PC-9 (cell line): ENCODE results near the gene TBX5. TPM values are rescaled to one million over a fixed set of nuclear protein-coding genes. Genes with fewer than 3 reads are reported as not detected.

ENCODE experiments used
- BruUV-seq: library from RNA; stranded (reverse); fragments of 400-500 nt; replicated peaks from 2 replicates; lab custom pipeline; 2021; lab: Mats Ljungman, UMichigan
- CTCF ChIA-PET: fragments of 300-600 bp; sonication (Branson Sonifier 250); formaldehyde crosslinking; loops from one replicate; lab custom pipeline; 2022; ENCODE audit warnings: antibody characterized with exemption; lab: Charles Lee
- POLR2A ChIA-PET: fragments of 300-600 bp; sonication (Branson Sonifier 250); formaldehyde crosslinking; loops from one replicate; lab custom pipeline; 2022; ENCODE audit warnings: antibody characterized with exemption; ENCODE audit not compliant: unreplicated experiment; lab: Charles Lee
- DNase-seq, 2 experiments: peaks; one replicate each; pipeline versions ENCODE4 v3.0.0 to v3.0.0-alpha.2; 2015 to 2022; ENCODE audit warnings: mixed read lengths in 1 of 2
- H2AFZ ChIP-seq: fragments of 200-600 bp; sonication (generic); 2 replicates; pipeline ENCODE4 v1.8.1; 2017; ENCODE audit warnings: antibody characterized with exemption
- H3F3A ChIP-seq: fragments of 200-600 bp; sonication (generic); 2 replicates; pipeline ENCODE4 v1.8.1; 2017; ENCODE audit warnings: antibody characterized with exemption, mild to moderate bottlenecking, low read depth; ENCODE audit not compliant: insufficient read depth
- H3K27ac ChIP-seq: fragments of 200-600 bp; sonication (generic); 2 replicates; pipeline ENCODE4 v1.6.1; 2016; ENCODE audit warnings: mixed run types
- H3K27me3 ChIP-seq: fragments of 200-600 bp; sonication (generic); 2 replicates; pipeline ENCODE4 v1.6.1; 2016; ENCODE audit warnings: low read depth, mixed run types; ENCODE audit not compliant: insufficient read depth
- H3K36me3 ChIP-seq: fragments of 200-600 bp; sonication (generic); 2 replicates; pipeline ENCODE4 v1.6.1; 2016; ENCODE audit warnings: low read depth, mixed run types
- H3K4me1 ChIP-seq: fragments of 200-600 bp; sonication (generic); replicated peaks from 2 replicates; pipeline ENCODE4 v1.6.1; 2016; ENCODE audit warnings: mixed run types; ENCODE audit not compliant: insufficient read depth
- H3K4me2 ChIP-seq: fragments of 200-600 bp; sonication (generic); 2 replicates; pipeline ENCODE4 v1.6.1; 2017; ENCODE audit warnings: mixed run types
- H3K4me3 ChIP-seq: fragments of 200-600 bp; sonication (generic); 2 replicates; pipeline ENCODE4 v1.6.1; 2016; ENCODE audit warnings: mixed run types
- H3K79me2 ChIP-seq: fragments of 200-600 bp; sonication (generic); 2 replicates; pipeline ENCODE4 v1.6.1; 2017; ENCODE audit warnings: low read depth, mixed run types
- H3K9me2 ChIP-seq: fragments of 200-600 bp; sonication (generic); 2 replicates; pipeline ENCODE4 v1.8.1; 2017; ENCODE audit warnings: mild to moderate bottlenecking; ENCODE audit not compliant: insufficient read depth
- H3K9me3 ChIP-seq: fragments of 200-600 bp; sonication (generic); 2 replicates; pipeline ENCODE4 v1.8.1; 2016; ENCODE audit warnings: low read depth; ENCODE audit not compliant: insufficient read depth
- H4K20me1 ChIP-seq: fragments of 200-600 bp; sonication (generic); 2 replicates; pipeline ENCODE4 v1.8.1; 2017; ENCODE audit not compliant: insufficient read depth
- EZH2 ChIP-seq: fragments of 200-600 bp; sonication (generic); IDR thresholded peaks from 2 replicates; pipeline ENCODE4 v1.8.0; 2017; ENCODE audit warnings: antibody characterized with exemption, low read depth
- intact Hi-C: fragments of 100-400 bp; cut with micrococcal nuclease; formaldehyde crosslinking; loops from one replicate; pipeline ENCODE4 v1.10.0; 2022; ENCODE audit not compliant: unreplicated experiment
- total RNA-seq: library from RNA; stranded (reverse); gene quantifications from 2 replicates; pipeline ENCODE4 v1.2.3, GENCODE V29; 2021
- TF ChIP-seq, protein P1 (sequence below): fragments of 200-600 bp; sonication (generic); conservative IDR thresholded peaks from 2 replicates; pipeline ENCODE4 v1.6.1; 2017; ENCODE audit warnings: mixed run types, antibody characterized with exemption, mild to moderate bottlenecking, moderate library complexity

The TBX5 gene
- total RNA-seq, 1 experiment from 2014 or later = not detected

DNA sequence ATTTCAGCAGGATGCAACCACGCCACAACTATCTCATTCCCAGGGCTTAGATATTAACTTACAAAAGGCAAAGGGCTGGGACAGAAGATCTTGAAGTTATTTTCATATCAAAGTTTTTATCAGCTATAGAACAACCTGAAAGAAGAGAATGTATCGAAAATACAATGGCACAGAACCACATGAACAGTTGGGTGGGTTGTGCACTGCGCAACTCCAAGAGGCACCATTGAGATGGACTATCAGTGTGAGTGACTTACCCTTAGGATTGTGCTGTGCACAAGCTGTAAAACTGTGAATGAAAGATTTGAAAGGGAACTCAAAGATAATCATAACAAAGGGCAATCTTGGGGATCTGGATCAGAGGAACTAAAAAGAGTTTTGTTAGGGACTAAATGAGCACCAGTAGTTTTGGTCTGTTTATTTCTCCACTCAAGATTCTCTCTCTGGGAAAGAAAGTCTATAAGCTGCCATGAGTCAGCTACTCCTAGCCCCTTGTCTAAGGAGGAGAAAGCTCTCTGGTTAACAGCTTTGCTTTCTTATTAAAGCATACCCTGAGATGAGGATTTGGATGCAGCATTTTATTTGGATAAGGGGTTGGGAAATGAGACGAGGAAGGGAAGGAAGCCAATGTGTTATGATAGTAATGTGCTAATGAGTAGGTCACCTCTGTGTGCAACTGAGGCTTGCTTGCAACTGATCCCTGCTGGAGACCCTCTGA is 62.2 kb downstream of the TBX5 start:
- no peak for DNase-seq
- Histone ChIP-seq H3K36me3 (no peaks in the 10 kb centered on the region), H3K79me2 (no peaks in the 10 kb centered on the region), H3K27me3 (peaks cover 11% of the 10 kb centered on the region), H3K4me2 (no peak overlapping the region), H3K4me3 (no peak overlapping the region), H3K4me1 (no peaks in the 10 kb centered on the region), H3K9me2 (no peaks in the 10 kb centered on the region), H2AFZ (no peak overlapping the region), H4K20me1 (no peaks in the 10 kb centered on the region), H3F3A (no peaks in the 10 kb centered on the region), H3K27ac (no peak overlapping the region), H3K9me3 (no peaks in the 10 kb centered on the region)
- no peak for TF ChIP-seq EZH2
- TF ChIP-seq, protein P1, sequence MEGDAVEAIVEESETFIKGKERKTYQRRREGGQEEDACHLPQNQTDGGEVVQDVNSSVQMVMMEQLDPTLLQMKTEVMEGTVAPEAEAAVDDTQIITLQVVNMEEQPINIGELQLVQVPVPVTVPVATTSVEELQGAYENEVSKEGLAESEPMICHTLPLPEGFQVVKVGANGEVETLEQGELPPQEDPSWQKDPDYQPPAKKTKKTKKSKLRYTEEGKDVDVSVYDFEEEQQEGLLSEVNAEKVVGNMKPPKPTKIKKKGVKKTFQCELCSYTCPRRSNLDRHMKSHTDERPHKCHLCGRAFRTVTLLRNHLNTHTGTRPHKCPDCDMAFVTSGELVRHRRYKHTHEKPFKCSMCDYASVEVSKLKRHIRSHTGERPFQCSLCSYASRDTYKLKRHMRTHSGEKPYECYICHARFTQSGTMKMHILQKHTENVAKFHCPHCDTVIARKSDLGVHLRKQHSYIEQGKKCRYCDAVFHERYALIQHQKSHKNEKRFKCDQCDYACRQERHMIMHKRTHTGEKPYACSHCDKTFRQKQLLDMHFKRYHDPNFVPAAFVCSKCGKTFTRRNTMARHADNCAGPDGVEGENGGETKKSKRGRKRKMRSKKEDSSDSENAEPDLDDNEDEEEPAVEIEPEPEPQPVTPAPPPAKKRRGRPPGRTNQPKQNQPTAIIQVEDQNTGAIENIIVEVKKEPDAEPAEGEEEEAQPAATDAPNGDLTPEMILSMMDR = no peak
- BruUV-seq = no TSS peak
- intact Hi-C loops = no loop called here
- ChIA-PET POLR2A (no interaction called here), CTCF (no interaction called here)

DNA sequence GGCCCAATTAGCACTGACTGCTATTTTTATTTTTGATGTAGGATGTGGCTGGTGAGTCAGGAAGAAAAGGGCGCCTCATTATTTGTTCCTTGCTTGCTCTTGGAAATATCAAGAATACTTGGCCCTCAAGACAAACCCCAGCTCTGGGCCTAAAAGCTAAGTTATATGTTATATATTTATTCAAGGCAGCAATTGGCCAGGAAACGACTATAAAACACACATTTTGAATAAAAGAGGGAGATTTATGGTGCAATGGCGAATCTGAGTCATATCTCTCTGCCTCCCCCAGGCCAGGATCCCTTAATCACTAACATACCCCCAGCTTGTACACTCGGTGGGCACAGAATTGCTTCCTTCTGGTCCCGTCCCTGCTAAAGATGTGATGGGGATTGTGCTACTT is 63.3 kb downstream of the TBX5 start:
- Histone ChIP-seq H3K27me3 (peaks cover 11% of the 10 kb centered on the region), H3K4me3 (no peak overlapping the region), H3K79me2 (no peaks in the 10 kb centered on the region), H3K27ac (no peak overlapping the region), H3K9me3 (no peaks in the 10 kb centered on the region), H4K20me1 (no peaks in the 10 kb centered on the region), H3K4me2 (no peak overlapping the region), H2AFZ (no peak overlapping the region), H3K9me2 (no peaks in the 10 kb centered on the region), H3K4me1 (no peaks in the 10 kb centered on the region), H3F3A (no peaks in the 10 kb centered on the region), H3K36me3 (no peaks in the 10 kb centered on the region)
- intact Hi-C loops = no loop called here
- POLR2A ChIA-PET = no interaction called here
- no TSS peak for BruUV-seq
- DNase-seq = no peak
- CTCF ChIA-PET = no interaction called here
- TF ChIP-seq, protein P1 = no peak
- TF ChIP-seq EZH2 = no peak

DNA sequence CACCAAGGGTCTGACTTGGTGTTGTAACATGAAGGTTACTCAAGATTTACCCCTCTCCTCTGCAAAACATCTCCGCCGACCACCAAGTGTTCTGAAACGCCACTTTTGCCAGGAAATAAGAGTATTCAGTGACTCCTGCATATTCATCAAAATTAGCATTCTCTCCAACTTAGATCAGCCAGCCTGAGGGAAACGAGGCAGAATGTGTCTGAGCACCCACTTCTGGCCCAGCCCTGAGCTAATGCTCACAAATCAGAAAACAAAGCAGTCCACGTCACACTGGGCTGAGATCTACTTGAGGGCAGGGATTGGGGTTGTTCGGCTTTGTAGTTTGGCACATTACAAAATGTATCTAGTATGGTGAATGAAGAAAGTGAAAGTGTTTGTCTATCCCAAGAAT is 64.3 kb downstream of the TBX5 start:
- H3K27me3 ChIP-seq = peaks cover 11% of the 10 kb centered on the region
- CTCF ChIA-PET = no interaction called here
- no peaks in the 10 kb centered on the region for H3K9me3 ChIP-seq
- H3K4me2 ChIP-seq = no peak overlapping the region
- no peaks in the 10 kb centered on the region for H3K9me2 ChIP-seq
- H3K4me1 ChIP-seq = no peaks in the 10 kb centered on the region
- H3K4me3 ChIP-seq = no peak overlapping the region
- TF ChIP-seq, protein P1 = no peak
- no peak for TF ChIP-seq EZH2
- no peak overlapping the region for H3K27ac ChIP-seq
- intact Hi-C loops = no loop called here
- DNase-seq = no peak
- H3K79me2 ChIP-seq = no peaks in the 10 kb centered on the region
- no peaks in the 10 kb centered on the region for H3K36me3 ChIP-seq
- no TSS peak for BruUV-seq
- POLR2A ChIA-PET = no interaction called here
- no peaks in the 10 kb centered on the region for H3F3A ChIP-seq
- H2AFZ ChIP-seq = no peak overlapping the region
- H4K20me1 ChIP-seq = no peaks in the 10 kb centered on the region
